VCaP (cell line): ENCODE results near the gene ST7L.
A peak's percentile ranks its signal among the peaks of the same experiment; 100 is the strongest.

Source experiments
- H3K27ac ChIP-seq: fragments of 450-650 bp; 2 replicates; pipeline ENCODE4 v1.5.1; 2017
- TF ChIP-seq, protein P1 (sequence below): fragments of 450-650 bp; conservative IDR thresholded peaks from 2 replicates; pipeline ENCODE4 v1.5.1; 2017; ENCODE audit warnings: mild to moderate bottlenecking, moderate library complexity

Gene ST7L

DNA sequence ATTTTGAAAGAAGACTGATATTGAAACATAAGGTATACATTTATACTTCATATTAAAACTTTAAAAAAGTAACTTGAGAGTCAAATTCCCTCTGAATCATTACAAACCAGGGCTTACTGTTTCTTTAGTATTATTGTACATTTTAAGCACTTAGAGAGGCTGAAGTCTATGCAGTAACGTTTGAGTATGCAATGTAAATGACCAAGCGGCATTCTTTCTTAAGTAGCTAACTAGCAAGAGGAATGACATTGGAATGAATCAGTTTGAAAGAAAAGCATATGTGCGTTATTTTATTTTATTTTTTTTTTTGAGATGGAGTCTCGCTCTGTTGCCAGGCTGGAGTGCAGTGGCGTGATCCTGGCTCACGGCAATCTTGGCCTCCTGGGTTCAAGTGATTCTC lies 85.9 kb downstream of the ST7L start:
- TF ChIP-seq, protein P1, sequence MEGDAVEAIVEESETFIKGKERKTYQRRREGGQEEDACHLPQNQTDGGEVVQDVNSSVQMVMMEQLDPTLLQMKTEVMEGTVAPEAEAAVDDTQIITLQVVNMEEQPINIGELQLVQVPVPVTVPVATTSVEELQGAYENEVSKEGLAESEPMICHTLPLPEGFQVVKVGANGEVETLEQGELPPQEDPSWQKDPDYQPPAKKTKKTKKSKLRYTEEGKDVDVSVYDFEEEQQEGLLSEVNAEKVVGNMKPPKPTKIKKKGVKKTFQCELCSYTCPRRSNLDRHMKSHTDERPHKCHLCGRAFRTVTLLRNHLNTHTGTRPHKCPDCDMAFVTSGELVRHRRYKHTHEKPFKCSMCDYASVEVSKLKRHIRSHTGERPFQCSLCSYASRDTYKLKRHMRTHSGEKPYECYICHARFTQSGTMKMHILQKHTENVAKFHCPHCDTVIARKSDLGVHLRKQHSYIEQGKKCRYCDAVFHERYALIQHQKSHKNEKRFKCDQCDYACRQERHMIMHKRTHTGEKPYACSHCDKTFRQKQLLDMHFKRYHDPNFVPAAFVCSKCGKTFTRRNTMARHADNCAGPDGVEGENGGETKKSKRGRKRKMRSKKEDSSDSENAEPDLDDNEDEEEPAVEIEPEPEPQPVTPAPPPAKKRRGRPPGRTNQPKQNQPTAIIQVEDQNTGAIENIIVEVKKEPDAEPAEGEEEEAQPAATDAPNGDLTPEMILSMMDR = no peak

DNA sequence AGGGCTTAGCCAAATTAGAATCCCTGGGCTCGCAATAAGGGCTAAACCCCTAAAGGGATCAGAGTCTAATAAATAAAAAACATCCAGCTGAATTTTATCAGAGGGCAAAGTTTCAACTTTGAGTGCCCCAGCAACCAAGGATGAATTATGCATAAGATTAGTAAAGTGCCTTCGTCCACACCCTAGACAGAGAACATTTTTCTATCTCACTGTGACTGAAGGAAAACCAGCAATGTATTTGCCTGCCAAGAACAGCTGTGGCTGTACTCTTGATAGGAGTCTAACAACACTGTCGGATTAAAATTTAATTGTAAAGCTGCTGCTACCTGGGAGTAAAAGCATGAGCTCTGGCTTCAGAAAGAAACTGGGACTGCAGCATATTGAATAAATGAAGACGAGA lies 86.9 kb downstream of the ST7L start:
- TF ChIP-seq, protein P1 = no peak
- no peak overlapping the region for H3K27ac ChIP-seq

More for the DNA sequence above, 85.9 kb downstream of the ST7L start:
- H3K27ac ChIP-seq = no peak overlapping the region

DNA sequence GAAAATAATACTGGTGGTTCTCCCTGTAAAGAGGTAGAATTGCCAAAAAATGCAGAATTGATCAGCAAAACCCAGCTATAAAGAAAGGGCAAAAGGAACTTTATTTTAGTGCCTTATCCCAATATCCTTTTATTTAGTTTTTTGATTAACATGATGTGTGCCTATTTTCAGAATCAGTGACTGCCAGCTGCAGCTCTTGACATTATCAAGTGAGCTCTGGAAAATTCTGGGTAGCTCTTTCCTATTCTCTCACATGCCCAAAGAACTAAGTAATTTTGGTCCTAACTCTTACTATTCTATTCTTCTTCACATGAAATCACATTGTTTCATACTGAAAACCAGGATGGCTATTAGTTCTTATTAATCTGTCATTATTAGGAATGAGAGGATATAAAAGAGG lies 88.1 kb downstream of the ST7L start:
- TF ChIP-seq, protein P1 = no peak
- peak overlapping the region; percentile 80 for H3K27ac ChIP-seq

DNA sequence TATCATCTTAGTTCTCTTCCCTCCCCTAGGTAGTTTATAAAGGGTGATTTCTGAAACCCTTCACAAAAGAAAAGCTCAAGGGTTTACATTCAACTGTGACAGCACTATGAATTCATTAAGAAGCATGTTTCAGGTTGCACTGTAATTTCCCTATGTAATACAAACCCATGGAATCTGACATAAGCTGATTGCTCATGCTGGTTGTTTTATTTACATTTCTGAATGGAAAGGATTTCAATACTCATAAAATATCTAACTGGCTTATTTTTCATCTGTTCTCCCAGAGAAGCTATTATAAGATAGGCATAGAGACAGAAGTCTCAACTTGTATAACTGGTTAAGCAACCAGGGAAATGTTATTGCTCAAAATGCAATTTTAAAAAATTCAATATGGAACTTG lies 89.6 kb downstream of the ST7L start:
- H3K27ac ChIP-seq = peak overlapping the region; percentile 80
- TF ChIP-seq, protein P1 = no peak

DNA sequence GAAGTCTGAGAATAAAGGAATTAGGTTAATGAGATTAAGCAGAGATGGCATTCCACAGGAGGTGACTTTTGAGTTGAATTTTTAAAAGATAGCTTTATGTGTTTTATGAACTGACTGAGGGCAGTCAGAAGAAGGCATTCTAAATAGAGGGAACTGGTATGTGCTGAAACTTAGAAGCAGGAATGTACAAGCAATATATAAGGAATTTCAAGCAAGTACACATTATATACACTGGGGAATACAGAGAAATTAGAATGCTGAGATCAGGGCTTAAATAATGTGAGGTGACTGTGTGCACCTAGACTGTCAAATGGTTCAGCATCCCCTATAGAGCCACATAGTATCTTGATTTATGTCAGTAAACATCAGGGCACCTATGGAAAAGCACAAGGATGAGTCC lies 90.9 kb downstream of the ST7L start:
- TF ChIP-seq, protein P1 = no peak
- no peak overlapping the region for H3K27ac ChIP-seq

DNA sequence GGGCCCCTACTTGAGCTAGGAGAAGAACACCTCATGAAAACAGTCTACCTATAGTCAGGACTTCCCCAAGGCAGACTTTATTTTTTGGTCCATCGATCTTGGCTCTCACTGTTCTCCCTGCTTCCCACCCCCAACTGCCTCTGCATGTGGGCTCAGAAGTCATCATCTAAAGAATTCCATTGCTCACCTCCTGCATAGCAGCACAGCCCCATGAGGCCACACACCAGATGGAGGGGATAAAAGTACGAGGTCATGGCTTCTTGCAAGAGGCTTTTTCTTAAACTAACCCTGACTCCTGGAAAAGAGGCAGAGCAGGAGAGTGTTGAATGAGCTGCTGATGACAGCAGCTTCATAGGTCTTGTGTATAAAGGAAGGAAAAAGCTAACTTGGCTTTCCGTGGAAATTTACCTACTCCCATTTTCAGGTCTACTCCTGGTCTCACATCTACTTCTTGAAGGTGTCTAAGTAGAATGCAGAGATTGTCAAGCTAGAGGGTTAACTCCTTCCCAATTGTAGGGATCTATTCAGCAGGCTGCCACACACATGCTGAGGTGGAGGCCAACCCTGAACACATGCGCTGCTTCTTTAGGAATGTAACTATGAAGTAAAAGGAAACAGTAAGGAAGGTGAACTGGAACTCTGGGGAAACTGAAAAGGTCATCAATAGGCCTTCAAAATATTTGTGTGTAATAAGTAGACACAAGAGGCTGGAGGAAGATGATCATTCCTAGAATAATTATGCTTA lies 91.5 kb downstream of the ST7L start:
- TF ChIP-seq, protein P1 = no peak
- H3K27ac ChIP-seq = no peak overlapping the region

DNA sequence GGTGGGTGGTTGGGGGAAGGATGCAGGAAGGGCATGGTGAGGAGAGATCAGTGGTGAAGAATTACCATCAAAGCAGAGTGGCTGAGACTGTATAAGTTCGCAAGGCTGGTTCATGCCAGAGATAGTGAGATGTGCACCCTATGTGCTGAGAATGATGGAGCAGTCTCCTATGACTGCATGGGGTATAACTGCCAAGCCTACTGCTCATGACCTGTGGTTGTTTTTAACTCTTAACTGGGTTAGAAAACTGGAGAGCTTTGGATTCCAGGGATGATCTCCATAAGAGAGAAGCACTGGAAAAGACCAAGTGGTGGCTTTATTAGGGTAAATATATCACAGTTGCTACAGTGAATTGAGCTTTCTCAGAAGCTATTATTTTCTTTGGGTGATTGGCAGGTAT lies 94.0 kb downstream of the ST7L start:
- no peak overlapping the region for H3K27ac ChIP-seq

More for the DNA sequence above, 94.0 kb downstream of the ST7L start:
- TF ChIP-seq, protein P1 = no peak
